Stimulated activated CD4-positive, alpha-beta T cell treated with anti-CD3 and anti-CD28 coated beads, TNF-alpha, amount 100 ng/mL, for 48 hours (primary cell): ENCODE results near the gene C15orf39.

Experiments used
- DNase-seq, 3 donors: peaks; one replicate each; pipeline ENCODE4 v3.0.0-alpha.2; 2020; ENCODE audit warnings: low read depth in 3 of 3

The C15orf39 gene

GRCh38 chr15:75172284-75172820 is 29.3 kb upstream of the C15orf39 start:
- no peak for DNase-seq

GRCh38 chr15:75174102-75174501 is 27.6 kb upstream of the C15orf39 start:
- no peak for DNase-seq

- DNase-seq: no peak
Observed at GRCh38 chr15:75174729-75175128, 27.0 kb upstream of the C15orf39 start.

GRCh38 chr15:75176396-75176761 is 25.3 kb upstream of the C15orf39 start:
- no peak for DNase-seq

GRCh38 chr15:75177360-75178071 is 24.2 kb upstream of the C15orf39 start:
- no peak for DNase-seq

GRCh38 chr15:75178171-75178937 is 23.3 kb upstream of the C15orf39 start:
- DNase-seq: no peak

GRCh38 chr15:75178938-75179745 is 22.5 kb upstream of the C15orf39 start:
- DNase-seq: no peak

- no peak for DNase-seq
Observed at GRCh38 chr15:75179746-75180140, 21.9 kb upstream of the C15orf39 start.

GRCh38 chr15:75181780-75182179 is 19.9 kb upstream of the C15orf39 start:
- DNase-seq: no peak

- DNase-seq: no peak
Observed at GRCh38 chr15:75182187-75183131, 19.2 kb upstream of the C15orf39 start.

GRCh38 chr15:75185271-75186029 is 16.2 kb upstream of the C15orf39 start:
- no peak for DNase-seq

GRCh38 chr15:75186044-75186443 is 15.6 kb upstream of the C15orf39 start:
- DNase-seq: no peak

GRCh38 chr15:75188499-75188898 is 13.2 kb upstream of the C15orf39 start:
- no peak for DNase-seq

GRCh38 chr15:75191235-75191634 is 10.4 kb upstream of the C15orf39 start:
- no peak for DNase-seq

- no peak for DNase-seq
Observed at GRCh38 chr15:75192307-75192706, 9.4 kb upstream of the C15orf39 start.

- no peak for DNase-seq
Observed at GRCh38 chr15:75193272-75193671, 8.4 kb upstream of the C15orf39 start.

GRCh38 chr15:75193976-75194375 is 7.7 kb upstream of the C15orf39 start:
- no peak for DNase-seq

GRCh38 chr15:75194397-75194796 is 7.3 kb upstream of the C15orf39 start:
- no peak for DNase-seq

GRCh38 chr15:75195122-75195765 is 6.4 kb upstream of the C15orf39 start:
- no peak for DNase-seq

- DNase-seq: no peak
Observed at GRCh38 chr15:75195766-75196241, 5.9 kb upstream of the C15orf39 start.
